ENCODE measurements around the gene EBF3.

EBF3 gene

DNA sequence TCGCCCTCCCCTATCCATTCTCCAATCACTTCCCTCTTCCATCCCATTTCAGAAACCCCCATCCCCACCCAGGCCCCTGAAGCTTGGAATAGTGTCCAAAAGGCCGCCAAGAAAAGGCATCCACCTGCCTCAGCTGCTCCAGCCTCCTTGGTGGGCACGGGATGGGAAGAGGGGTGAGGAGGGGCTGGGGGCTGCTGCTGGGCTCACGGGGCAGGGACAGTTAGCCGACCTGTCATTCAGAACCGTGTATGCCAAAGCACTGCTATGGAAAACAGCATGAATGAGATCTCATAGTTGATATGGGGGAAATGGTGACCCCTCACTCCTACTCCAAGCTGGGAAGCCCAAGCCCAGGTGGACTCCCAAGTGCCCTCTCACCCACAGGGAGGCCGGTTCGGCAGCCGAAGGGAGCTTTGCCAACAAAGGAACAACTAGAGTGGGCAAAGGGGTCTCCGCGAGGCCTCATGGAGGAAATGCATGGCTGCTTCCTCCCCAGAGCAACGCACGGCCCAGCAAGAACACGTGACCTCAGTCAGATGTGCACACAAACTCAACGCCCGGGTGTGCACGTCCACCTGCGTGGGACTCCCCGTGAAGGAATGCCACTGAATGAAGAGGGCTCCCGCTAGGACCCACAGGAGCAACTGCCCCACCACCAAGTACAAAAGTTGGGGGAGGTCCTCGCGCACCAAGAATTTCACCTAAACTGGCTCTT lies 52.5 kb downstream of the EBF3 start:
- no peaks in the 10 kb centered on the region for H3K4me1 ChIP-seq (ENCODE audit: insufficient read depth, insufficient read length)
- H3K9me3 ChIP-seq (ENCODE audit: insufficient read depth, low read length): no peaks in the 10 kb centered on the region
- no peak overlapping the region for H3K4me3 ChIP-seq (ENCODE audit: insufficient read length, low read depth)
- DNase-seq (ENCODE audit: low read depth, low spot score): no peak
- H3K27me3 ChIP-seq (ENCODE audit: insufficient read depth, insufficient read length): no peaks in the 10 kb centered on the region
- H3K9ac ChIP-seq (ENCODE audit: insufficient read length, low read depth): no peak overlapping the region
- no peaks in the 10 kb centered on the region for H3K36me3 ChIP-seq (ENCODE audit: insufficient read depth, insufficient read length, low read length)
- no peak for TF ChIP-seq YY1 (IDR thresholded peaks at IDR 0.05; ENCODE audit: insufficient read depth, insufficient read length)
- no peak for TF ChIP-seq ZNF274 (IDR thresholded peaks at IDR 0.05; ENCODE audit: low read depth, low read length)
- TF ChIP-seq SUZ12 (IDR thresholded peaks at IDR 0.05; ENCODE audit: extremely low read depth, insufficient read depth, insufficient read length): no peak

DNA sequence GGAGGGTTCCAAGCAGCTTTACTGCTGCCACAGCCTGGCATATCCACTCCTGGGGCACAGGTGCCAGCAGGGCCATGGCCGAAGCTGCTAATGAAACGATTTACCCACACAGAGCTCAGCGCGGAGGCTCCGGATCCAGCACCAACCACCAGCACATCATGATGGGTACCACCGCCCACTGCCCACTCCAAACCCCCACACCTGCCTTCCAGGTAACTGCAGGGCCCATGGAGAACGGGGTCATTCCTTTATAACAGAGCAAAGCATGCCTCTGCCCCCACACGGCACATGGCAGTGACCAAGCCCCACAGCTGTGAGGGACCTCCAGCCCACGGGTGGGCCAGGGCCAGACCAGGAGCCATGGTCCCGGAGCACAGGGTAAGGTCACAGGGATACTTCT lies 53.2 kb downstream of the EBF3 start:
- Histone ChIP-seq H3K9me3 (ENCODE audit: insufficient read depth, low read length) (no peaks in the 10 kb centered on the region), H3K4me1 (ENCODE audit: insufficient read depth, insufficient read length) (no peaks in the 10 kb centered on the region), H3K36me3 (ENCODE audit: insufficient read depth, insufficient read length, low read length) (no peaks in the 10 kb centered on the region), H3K27me3 (ENCODE audit: insufficient read depth, insufficient read length) (no peaks in the 10 kb centered on the region), H3K4me3 (ENCODE audit: insufficient read length, low read depth) (no peak overlapping the region), H3K9ac (ENCODE audit: insufficient read length, low read depth) (no peak overlapping the region)
- no peak for DNase-seq (ENCODE audit: low read depth, low spot score)
- TF ChIP-seq YY1 (IDR thresholded peaks at IDR 0.05; ENCODE audit: insufficient read depth, insufficient read length): no peak
- no peak for TF ChIP-seq SUZ12 (IDR thresholded peaks at IDR 0.05; ENCODE audit: extremely low read depth, insufficient read depth, insufficient read length)
- no peak for TF ChIP-seq ZNF274 (IDR thresholded peaks at IDR 0.05; ENCODE audit: low read depth, low read length)

DNA sequence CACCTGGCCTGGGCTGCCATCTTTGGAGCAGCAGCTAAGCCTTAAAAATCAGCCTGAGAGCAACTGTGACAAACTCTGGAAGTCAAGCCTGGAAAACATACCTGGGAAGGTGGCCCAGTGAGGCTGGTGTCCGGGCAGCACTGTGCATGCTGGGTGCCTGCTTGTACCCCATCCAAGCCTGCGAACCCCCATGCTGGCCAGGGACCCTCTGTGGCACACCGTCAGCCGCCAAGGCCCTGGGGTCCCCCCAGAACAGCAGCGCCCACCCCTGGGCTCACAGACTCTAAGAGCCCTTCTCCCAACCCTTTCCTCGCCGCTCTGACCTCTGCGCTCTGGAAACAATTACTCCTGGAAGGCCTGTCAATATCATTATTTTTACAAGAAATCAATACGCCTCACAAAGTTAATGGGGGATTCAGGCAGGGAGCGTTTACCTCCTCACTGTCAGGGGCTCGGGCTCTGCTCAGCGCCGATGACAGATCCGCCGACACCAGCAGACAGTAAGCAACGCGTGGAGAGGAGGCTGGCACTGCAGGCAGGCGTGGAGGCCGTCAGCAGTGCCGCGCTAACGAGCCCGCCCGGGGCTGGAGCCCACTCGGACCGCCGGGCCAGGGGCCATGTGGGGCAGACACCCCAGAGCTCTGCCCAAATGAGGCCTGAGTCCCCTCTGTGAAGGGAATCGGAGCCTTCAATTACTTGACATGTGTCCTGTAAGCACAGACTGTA lies 54.4 kb downstream of the EBF3 start:
- H3K4me3 ChIP-seq (ENCODE audit: insufficient read length, low read depth): no peak overlapping the region
- H3K9ac ChIP-seq (ENCODE audit: insufficient read length, low read depth): no peak overlapping the region
- no peaks in the 10 kb centered on the region for H3K27me3 ChIP-seq (ENCODE audit: insufficient read depth, insufficient read length)
- H3K36me3 ChIP-seq (ENCODE audit: insufficient read depth, insufficient read length, low read length): no peaks in the 10 kb centered on the region
- DNase-seq (ENCODE audit: low read depth, low spot score): no peak
- no peaks in the 10 kb centered on the region for H3K9me3 ChIP-seq (ENCODE audit: insufficient read depth, low read length)
- no peak for TF ChIP-seq SUZ12 (IDR thresholded peaks at IDR 0.05; ENCODE audit: extremely low read depth, insufficient read depth, insufficient read length)
- TF ChIP-seq YY1 (IDR thresholded peaks at IDR 0.05; ENCODE audit: insufficient read depth, insufficient read length): no peak
- TF ChIP-seq ZNF274 (IDR thresholded peaks at IDR 0.05; ENCODE audit: low read depth, low read length): no peak
- H3K4me1 ChIP-seq (ENCODE audit: insufficient read depth, insufficient read length): no peaks in the 10 kb centered on the region

DNA sequence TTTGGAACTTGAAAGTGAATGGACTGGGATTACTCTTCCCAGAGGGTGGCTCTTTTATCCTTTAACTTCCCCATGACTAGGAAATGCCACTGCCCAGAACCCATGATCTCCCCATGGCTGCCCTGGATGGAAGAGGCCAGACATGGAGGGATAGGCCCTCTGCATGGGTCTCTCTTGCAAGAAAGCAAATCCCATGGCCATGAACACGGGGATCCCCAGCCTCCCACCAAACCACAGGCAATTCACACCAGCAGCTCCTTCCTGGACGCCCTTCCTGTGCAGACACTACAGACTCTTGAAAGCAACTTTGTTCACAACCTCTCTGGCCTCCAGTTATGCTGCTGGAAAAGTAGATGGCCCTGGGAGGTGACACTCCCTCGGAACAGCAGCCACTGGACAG lies 55.0 kb downstream of the EBF3 start:
- Histone ChIP-seq H3K4me3 (ENCODE audit: insufficient read length, low read depth) (no peak overlapping the region), H3K36me3 (ENCODE audit: insufficient read depth, insufficient read length, low read length) (no peaks in the 10 kb centered on the region), H3K9ac (ENCODE audit: insufficient read length, low read depth) (no peak overlapping the region), H3K9me3 (ENCODE audit: insufficient read depth, low read length) (no peaks in the 10 kb centered on the region), H3K4me1 (ENCODE audit: insufficient read depth, insufficient read length) (no peaks in the 10 kb centered on the region), H3K27me3 (ENCODE audit: insufficient read depth, insufficient read length) (no peaks in the 10 kb centered on the region)
- TF ChIP-seq YY1 (IDR thresholded peaks at IDR 0.05; ENCODE audit: insufficient read depth, insufficient read length) (no peak), SUZ12 (IDR thresholded peaks at IDR 0.05; ENCODE audit: extremely low read depth, insufficient read depth, insufficient read length) (no peak), ZNF274 (IDR thresholded peaks at IDR 0.05; ENCODE audit: low read depth, low read length) (no peak)
- no peak for DNase-seq (ENCODE audit: low read depth, low spot score)

DNA sequence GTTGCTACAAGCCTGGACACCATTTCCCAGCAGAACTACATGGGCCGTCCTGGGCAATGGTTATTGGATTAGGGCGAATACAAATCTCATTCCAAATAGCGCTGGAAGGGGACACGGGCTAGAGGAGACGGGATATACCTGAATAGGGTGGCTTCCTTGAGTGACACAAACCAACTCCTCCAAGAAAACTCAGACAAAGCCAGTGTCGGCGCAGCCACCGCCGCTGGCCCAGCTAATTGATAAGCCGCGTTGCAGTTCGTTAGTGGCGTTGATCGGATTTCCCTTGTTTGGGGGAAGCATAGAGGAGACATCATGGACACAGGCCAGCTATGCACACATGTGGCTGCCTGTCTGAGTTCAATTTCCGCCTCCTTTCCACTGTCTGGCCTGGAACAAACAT lies 55.7 kb downstream of the EBF3 start:
- H3K4me3 ChIP-seq (ENCODE audit: insufficient read length, low read depth): no peak overlapping the region
- no peaks in the 10 kb centered on the region for H3K27me3 ChIP-seq (ENCODE audit: insufficient read depth, insufficient read length)
- H3K4me1 ChIP-seq (ENCODE audit: insufficient read depth, insufficient read length): no peaks in the 10 kb centered on the region
- H3K9ac ChIP-seq (ENCODE audit: insufficient read length, low read depth): no peak overlapping the region
- TF ChIP-seq ZNF274 (IDR thresholded peaks at IDR 0.05; ENCODE audit: low read depth, low read length) (no peak), YY1 (IDR thresholded peaks at IDR 0.05; ENCODE audit: insufficient read depth, insufficient read length) (no peak), SUZ12 (IDR thresholded peaks at IDR 0.05; ENCODE audit: extremely low read depth, insufficient read depth, insufficient read length) (no peak)
- no peaks in the 10 kb centered on the region for H3K36me3 ChIP-seq (ENCODE audit: insufficient read depth, insufficient read length, low read length)
- H3K9me3 ChIP-seq (ENCODE audit: insufficient read depth, low read length): no peaks in the 10 kb centered on the region
- no peak for DNase-seq (ENCODE audit: low read depth, low spot score)

DNA sequence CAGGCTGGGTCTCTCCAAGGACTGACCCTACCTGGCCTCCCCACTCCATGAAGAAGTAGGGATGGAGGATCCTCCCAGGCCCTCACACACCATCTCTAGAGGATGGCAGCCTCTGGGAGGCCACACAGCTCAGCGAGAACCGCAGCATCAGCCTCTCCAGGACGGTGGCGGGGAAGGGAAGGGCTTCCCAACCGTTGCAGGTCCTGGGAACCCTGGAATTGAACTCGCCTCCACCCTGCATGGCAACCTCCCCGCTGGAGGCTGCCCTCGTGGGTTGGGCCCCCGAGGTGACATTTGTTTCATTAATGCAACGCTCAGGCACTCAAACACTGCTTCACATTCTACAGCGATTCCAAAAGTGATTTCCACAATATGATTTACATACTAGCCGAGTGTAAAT lies 58.5 kb downstream of the EBF3 start:
- TF ChIP-seq YY1 (IDR thresholded peaks at IDR 0.05; ENCODE audit: insufficient read depth, insufficient read length) (no peak), SUZ12 (IDR thresholded peaks at IDR 0.05; ENCODE audit: extremely low read depth, insufficient read depth, insufficient read length) (no peak), ZNF274 (IDR thresholded peaks at IDR 0.05; ENCODE audit: low read depth, low read length) (no peak)
- DNase-seq (ENCODE audit: low read depth, low spot score): no peak
- no peak overlapping the region for H3K4me3 ChIP-seq (ENCODE audit: insufficient read length, low read depth)
- no peaks in the 10 kb centered on the region for H3K36me3 ChIP-seq (ENCODE audit: insufficient read depth, insufficient read length, low read length)
- no peak overlapping the region for H3K9ac ChIP-seq (ENCODE audit: insufficient read length, low read depth)
- no peaks in the 10 kb centered on the region for H3K4me1 ChIP-seq (ENCODE audit: insufficient read depth, insufficient read length)
- H3K27me3 ChIP-seq (ENCODE audit: insufficient read depth, insufficient read length): no peaks in the 10 kb centered on the region
- H3K9me3 ChIP-seq (ENCODE audit: insufficient read depth, low read length): no peaks in the 10 kb centered on the region

DNA sequence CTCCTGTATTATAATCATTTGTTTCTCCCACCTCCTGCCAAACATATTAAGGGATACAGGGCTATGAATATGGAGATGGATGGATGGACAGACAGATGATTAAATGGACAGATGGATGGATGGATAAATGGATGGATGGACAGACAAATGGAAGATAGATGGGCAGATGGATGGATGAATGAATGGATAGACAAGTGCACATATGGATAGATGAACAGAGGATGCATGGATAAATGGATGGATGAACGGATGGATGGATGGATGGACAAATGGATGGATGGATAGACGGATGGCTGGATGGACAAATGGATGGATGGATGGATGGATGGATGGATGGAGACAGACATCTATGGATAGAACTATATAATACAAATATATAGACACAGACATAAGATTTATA lies 59.8 kb downstream of the EBF3 start:
- no peak for TF ChIP-seq SUZ12 (IDR thresholded peaks at IDR 0.05; ENCODE audit: extremely low read depth, insufficient read depth, insufficient read length)
- no peak for TF ChIP-seq ZNF274 (IDR thresholded peaks at IDR 0.05; ENCODE audit: low read depth, low read length)
- no peak for TF ChIP-seq YY1 (IDR thresholded peaks at IDR 0.05; ENCODE audit: insufficient read depth, insufficient read length)
- DNase-seq (ENCODE audit: low read depth, low spot score): no peak
- H3K4me1 ChIP-seq (ENCODE audit: insufficient read depth, insufficient read length): no peaks in the 10 kb centered on the region
- no peaks in the 10 kb centered on the region for H3K36me3 ChIP-seq (ENCODE audit: insufficient read depth, insufficient read length, low read length)
- H3K27me3 ChIP-seq (ENCODE audit: insufficient read depth, insufficient read length): no peaks in the 10 kb centered on the region
- no peak overlapping the region for H3K4me3 ChIP-seq (ENCODE audit: insufficient read length, low read depth)
- no peak overlapping the region for H3K9ac ChIP-seq (ENCODE audit: insufficient read length, low read depth)
- no peaks in the 10 kb centered on the region for H3K9me3 ChIP-seq (ENCODE audit: insufficient read depth, low read length)
